GM23338 (cell line): ENCODE results near the gene CDK18. TPM values are rescaled to one million over a fixed set of nuclear protein-coding genes. Genes with fewer than 3 reads are reported as not detected.

Experiments
- ATAC-seq: fragments of 200-7000 bp; cut with Tn5 transposase; 3 replicates; pipeline ENCODE4 v1.9.1; 2020
- DNase-seq: peaks from one replicate; pipeline ENCODE4 v3.0.0-alpha.2; 2015; ENCODE audit warnings: low spot score
- H2AFZ ChIP-seq: fragments of 200-600 bp; sonication (generic); 2 replicates; pipeline ENCODE4 v1.8.0; 2016; ENCODE audit warnings: antibody characterized with exemption, mild to moderate bottlenecking, moderate library complexity
- H3F3A ChIP-seq: fragments of 200-600 bp; sonication (generic); replicated peaks from 2 replicates; pipeline ENCODE4 v1.8.0; 2017; ENCODE audit warnings: antibody characterized with exemption, mixed run types, low read depth
- H3K27ac ChIP-seq: fragments of 200-600 bp; sonication (generic); 2 replicates; pipeline ENCODE4 v1.6.1; 2016; ENCODE audit warnings: low read depth
- H3K27me3 ChIP-seq: fragments of 200-600 bp; sonication (generic); 2 replicates; pipeline ENCODE4 v1.8.0; 2016; ENCODE audit warnings: mild to moderate bottlenecking, mixed run types, moderate library complexity; ENCODE audit not compliant: insufficient read depth
- H3K36me3 ChIP-seq: fragments of 200-600 bp; sonication (generic); 2 replicates; pipeline ENCODE4 v1.8.0; 2016; ENCODE audit warnings: mild to moderate bottlenecking; ENCODE audit not compliant: insufficient read depth
- H3K4me1 ChIP-seq: fragments of 200-600 bp; sonication (generic); 2 replicates; pipeline ENCODE4 v1.8.0; 2016; ENCODE audit warnings: mild to moderate bottlenecking, moderate library complexity; ENCODE audit not compliant: insufficient read depth
- H3K4me2 ChIP-seq: fragments of 200-600 bp; sonication (generic); 2 replicates; pipeline ENCODE4 v1.7.1; 2017; ENCODE audit warnings: mixed run types
- H3K4me3 ChIP-seq: fragments of 200-600 bp; sonication (generic); 2 replicates; pipeline ENCODE4 v1.6.1; 2016; ENCODE audit warnings: mixed run types
- H3K79me2 ChIP-seq: fragments of 200-600 bp; sonication (generic); replicated peaks from 2 replicates; pipeline ENCODE4 v1.8.0; 2017; ENCODE audit warnings: mild to moderate bottlenecking; ENCODE audit not compliant: insufficient read depth
- H3K9me2 ChIP-seq: fragments of 200-600 bp; sonication (generic); 2 replicates; pipeline ENCODE4 v1.8.0; 2017; ENCODE audit not compliant: insufficient read depth
- H4K20me1 ChIP-seq: fragments of 200-600 bp; sonication (generic); replicated peaks from 2 replicates; pipeline ENCODE4 v1.8.0; 2017; ENCODE audit warnings: mild to moderate bottlenecking; ENCODE audit not compliant: insufficient read depth
- H3K27ac Mint-ChIP-seq: 2 replicates; pipeline ENCODE4 v1.8.0; 2020; ENCODE audit warnings: inconsistent platforms, mild to moderate bottlenecking, moderate library complexity, mixed read lengths
- H3K27me3 Mint-ChIP-seq: 3 replicates; pipeline ENCODE4 v1.8.0; 2022; ENCODE audit warnings: low read depth, mild to moderate bottlenecking, moderate library complexity, mixed read lengths, inconsistent platforms; ENCODE audit not compliant: insufficient read depth, poor library complexity
- H3K36me3 Mint-ChIP-seq: 3 replicates; pipeline ENCODE4 v1.8.0; 2021; ENCODE audit warnings: low read depth, mild to moderate bottlenecking, inconsistent platforms, moderate library complexity, mixed read lengths
- H3K4me1 Mint-ChIP-seq: 3 replicates; pipeline ENCODE4 v1.8.0; 2020; ENCODE audit warnings: mild to moderate bottlenecking, inconsistent platforms, mixed read lengths
- H3K4me3 Mint-ChIP-seq: 3 replicates; pipeline ENCODE4 v1.8.0; 2021; ENCODE audit warnings: moderate library complexity, mild to moderate bottlenecking, inconsistent platforms, mixed read lengths
- H3K9me3 Mint-ChIP-seq: 3 replicates; pipeline ENCODE4 v1.8.0; 2020; ENCODE audit warnings: moderate library complexity, mild to moderate bottlenecking, inconsistent platforms, mixed read lengths
- CREB1 ChIP-seq: fragments of 250-450 bp; sonication (Bioruptor Pico); IDR thresholded peaks from 2 replicates; pipeline ENCODE4 v1.5.0; 2020; ENCODE audit warnings: low read depth, mild to moderate bottlenecking, moderate library complexity
- POLR2AphosphoS5 ChIP-seq: IDR thresholded peaks from 2 replicates; pipeline ENCODE4 v1.6.1; 2016; ENCODE audit warnings: antibody characterized with exemption, low read depth
- ZNF114 ChIP-seq: fragments of 250-450 bp; sonication (Bioruptor Pico); IDR thresholded peaks from 2 replicates; pipeline ENCODE4 v1.5.0; 2020; ENCODE audit warnings: mild to moderate bottlenecking, moderate library complexity
- ZNF462 ChIP-seq: fragments of 250-450 bp; sonication (Bioruptor Pico); IDR thresholded peaks from 2 replicates; pipeline ENCODE4 v1.5.0; 2020; ENCODE audit warnings: mild to moderate bottlenecking, moderate library complexity
- polyA plus RNA-seq: library from polyadenylated mRNA; unstranded; fragments of >200 nt; fragmentation: Nextera tagmentation; extraction: Ambion mirVana; gene quantifications from 2 replicates; pipeline ENCODE4 v1.2.1, GENCODE V29; 2016
- total RNA-seq: library from RNA; depleted of rRNA; stranded (reverse); fragments of >200 nt; shearing (Covaris generic); gene quantifications from 2 replicates; pipeline ENCODE4 v1.2.3, GENCODE V29; 2014

Gene CDK18
- total and polyA plus RNA-seq, 2 experiments from 2014 or later = 21.1 to 46.5 TPM

DNA sequence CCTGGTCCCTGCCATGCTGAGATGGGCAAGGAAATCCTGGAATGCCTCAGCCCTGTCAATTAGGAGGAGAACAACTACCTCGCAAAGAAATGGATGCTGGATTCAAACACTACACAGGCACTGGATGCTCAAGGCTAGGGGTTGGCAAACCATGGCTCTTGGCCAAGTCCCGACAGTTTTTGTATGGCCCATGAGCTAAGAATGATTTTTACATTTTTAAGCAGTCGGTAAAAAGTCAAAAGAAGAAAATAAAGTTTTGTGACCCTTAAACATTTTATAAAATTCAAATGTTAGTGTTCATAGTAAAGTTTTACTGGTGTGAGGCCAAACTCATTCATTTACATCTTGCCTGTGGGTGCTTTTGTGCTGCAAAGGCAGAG, 6.5 kb downstream of the CDK18 start:
- H3K36me3 Mint-ChIP-seq = peaks cover 14% of the 10 kb centered on the region; the same call in 2 of the 3 replicates
- H3K4me1 Mint-ChIP-seq = peaks cover 60% of the 10 kb centered on the region

More for the DNA sequence above, 6.5 kb downstream of the CDK18 start:
- H3K27ac Mint-ChIP-seq = no peak overlapping the region
- no peaks in the 10 kb centered on the region for H3K27me3 ChIP-seq
- peaks cover 27% of the 10 kb centered on the region for H3K79me2 ChIP-seq
- no peaks in the 10 kb centered on the region for H3K9me3 Mint-ChIP-seq
- no peak overlapping the region for H2AFZ ChIP-seq
- H3K36me3 ChIP-seq = no peaks in the 10 kb centered on the region
- peaks cover 12% of the 10 kb centered on the region for H3K4me1 ChIP-seq
- no peak overlapping the region for H3K4me3 Mint-ChIP-seq
- peaks cover 16% of the 10 kb centered on the region for H4K20me1 ChIP-seq
- H3K27ac ChIP-seq = no peak overlapping the region
- peaks cover 5% of the 10 kb centered on the region for H3K27me3 Mint-ChIP-seq
- no peak overlapping the region for H3K4me2 ChIP-seq
- ATAC-seq = no peak
- no peak overlapping the region for H3K4me3 ChIP-seq
- 0 out of 2 replicates have a peak, but pooled peaks cover 4% of the 10 kb centered on the region for H3K9me2 ChIP-seq
- no peaks in the 10 kb centered on the region for H3F3A ChIP-seq
- no peak for TF ChIP-seq ZNF462 (CRISPR knock-in tag)
- no peak for TF ChIP-seq POLR2AphosphoS5
- no peak for TF ChIP-seq ZNF114
- no peak for TF ChIP-seq CREB1
- no peak for DNase-seq
